ENCODE results near the gene TNIK. TPM values are rescaled to one million over a fixed set of nuclear protein-coding genes. Genes with fewer than 3 reads are reported as not detected.

Gene TNIK
- total and polyA plus RNA-seq, 2 experiments from 2014 or later: 7.4 to 13.8 TPM

DNA sequence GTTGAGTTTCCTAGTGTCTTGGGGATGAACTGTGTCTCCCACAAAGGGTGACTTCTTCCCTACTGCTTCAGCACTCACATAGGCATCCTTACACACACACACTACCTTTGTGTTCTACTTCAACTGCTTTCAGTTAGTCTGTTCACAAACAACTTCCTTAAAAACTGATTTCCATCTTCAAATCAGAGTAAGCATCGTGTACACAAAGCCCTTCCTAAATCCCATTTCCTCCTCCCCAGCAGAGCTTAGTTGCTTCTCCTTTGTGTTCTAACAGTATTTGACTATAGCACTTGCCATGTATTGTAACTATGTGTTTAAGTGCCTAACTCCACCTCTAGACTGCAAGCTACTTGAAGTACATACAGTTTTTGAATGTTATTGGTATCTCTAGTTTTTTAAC, 71.7 kb downstream of the TNIK start:
- Histone ChIP-seq H3K9me3 (ENCODE audit: low read depth) (peaks cover 4% of the 10 kb centered on the region), H3K4me1 (ENCODE audit: insufficient read depth) (peaks cover 17% of the 10 kb centered on the region), H3K4me2 (no peak overlapping the region), H3K4me3 (no peak overlapping the region), H2AFZ (no peak overlapping the region), H3K27me3 (no peaks in the 10 kb centered on the region), H3K9me2 (replicated peaks; ENCODE audit: insufficient read depth) (no peaks in the 10 kb centered on the region), H3K36me3 (replicated peaks; ENCODE audit: insufficient read depth, low read depth) (no peaks in the 10 kb centered on the region), H4K20me1 (ENCODE audit: insufficient read depth, poor library complexity, severe bottlenecking) (no peaks in the 10 kb centered on the region), H3K27ac (no peak overlapping the region), H3K79me2 (peaks cover 57% of the 10 kb centered on the region)
- 63% methylated on average over 1 of the region's 1 CpG for WGBS (ENCODE audit: low lambda C conversion rate, missing lambda C conversion rate)
- TF ChIP-seq EZH2phosphoT487 (IDR thresholded peaks at IDR 0.05; ENCODE audit: low read depth, severe bottlenecking, unreplicated experiment): no peak
- TF ChIP-seq, protein P1, sequence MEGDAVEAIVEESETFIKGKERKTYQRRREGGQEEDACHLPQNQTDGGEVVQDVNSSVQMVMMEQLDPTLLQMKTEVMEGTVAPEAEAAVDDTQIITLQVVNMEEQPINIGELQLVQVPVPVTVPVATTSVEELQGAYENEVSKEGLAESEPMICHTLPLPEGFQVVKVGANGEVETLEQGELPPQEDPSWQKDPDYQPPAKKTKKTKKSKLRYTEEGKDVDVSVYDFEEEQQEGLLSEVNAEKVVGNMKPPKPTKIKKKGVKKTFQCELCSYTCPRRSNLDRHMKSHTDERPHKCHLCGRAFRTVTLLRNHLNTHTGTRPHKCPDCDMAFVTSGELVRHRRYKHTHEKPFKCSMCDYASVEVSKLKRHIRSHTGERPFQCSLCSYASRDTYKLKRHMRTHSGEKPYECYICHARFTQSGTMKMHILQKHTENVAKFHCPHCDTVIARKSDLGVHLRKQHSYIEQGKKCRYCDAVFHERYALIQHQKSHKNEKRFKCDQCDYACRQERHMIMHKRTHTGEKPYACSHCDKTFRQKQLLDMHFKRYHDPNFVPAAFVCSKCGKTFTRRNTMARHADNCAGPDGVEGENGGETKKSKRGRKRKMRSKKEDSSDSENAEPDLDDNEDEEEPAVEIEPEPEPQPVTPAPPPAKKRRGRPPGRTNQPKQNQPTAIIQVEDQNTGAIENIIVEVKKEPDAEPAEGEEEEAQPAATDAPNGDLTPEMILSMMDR (IDR thresholded peaks at IDR 0.05; ENCODE audit: poor library complexity): no peak
- TF ChIP-seq EZH2 (IDR thresholded peaks at IDR 0.05; ENCODE audit: borderline replicate concordance): no peak
- DNase-seq (ENCODE audit: low spot score): no peak

DNA sequence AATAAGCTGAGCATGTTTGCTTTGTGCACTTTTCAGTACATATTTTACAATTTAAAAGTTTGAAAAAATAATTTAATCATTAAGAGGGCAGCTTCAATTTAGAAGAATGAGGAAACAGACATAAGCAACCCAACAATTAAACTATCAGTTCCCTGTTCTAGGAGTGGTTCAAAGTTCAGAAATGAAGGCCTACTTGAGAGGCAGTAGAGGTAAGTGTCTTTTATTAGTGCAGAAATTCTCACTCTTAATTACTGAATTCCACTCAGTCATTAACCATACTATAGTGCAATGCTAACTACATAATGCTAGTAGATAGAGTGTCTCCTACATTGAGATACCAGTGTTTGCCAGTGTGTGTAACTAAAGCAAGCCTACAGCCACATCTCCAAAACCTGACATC, 73.1 kb downstream of the TNIK start:
- peaks cover 64% of the 10 kb centered on the region for H3K79me2 ChIP-seq
- no peaks in the 10 kb centered on the region for H3K27me3 ChIP-seq
- H2AFZ ChIP-seq: no peak overlapping the region
- TF ChIP-seq EZH2phosphoT487 (IDR thresholded peaks at IDR 0.05; ENCODE audit: low read depth, severe bottlenecking, unreplicated experiment): no peak
- TF ChIP-seq EZH2 (IDR thresholded peaks at IDR 0.05; ENCODE audit: borderline replicate concordance): no peak
- TF ChIP-seq, protein P1 (IDR thresholded peaks at IDR 0.05; ENCODE audit: poor library complexity): no peak
- no peak overlapping the region for H3K4me3 ChIP-seq
- H3K9me2 ChIP-seq (replicated peaks; ENCODE audit: insufficient read depth): no peaks in the 10 kb centered on the region
- H3K4me1 ChIP-seq (ENCODE audit: insufficient read depth): peaks cover 12% of the 10 kb centered on the region
- no peak overlapping the region for H3K4me2 ChIP-seq
- no peak overlapping the region for H3K27ac ChIP-seq
- H3K9me3 ChIP-seq (ENCODE audit: low read depth): peaks cover 4% of the 10 kb centered on the region
- no peak for DNase-seq (ENCODE audit: low spot score)
- no peaks in the 10 kb centered on the region for H4K20me1 ChIP-seq (ENCODE audit: insufficient read depth, poor library complexity, severe bottlenecking)
- no peaks in the 10 kb centered on the region for H3K36me3 ChIP-seq (replicated peaks; ENCODE audit: insufficient read depth, low read depth)

DNA sequence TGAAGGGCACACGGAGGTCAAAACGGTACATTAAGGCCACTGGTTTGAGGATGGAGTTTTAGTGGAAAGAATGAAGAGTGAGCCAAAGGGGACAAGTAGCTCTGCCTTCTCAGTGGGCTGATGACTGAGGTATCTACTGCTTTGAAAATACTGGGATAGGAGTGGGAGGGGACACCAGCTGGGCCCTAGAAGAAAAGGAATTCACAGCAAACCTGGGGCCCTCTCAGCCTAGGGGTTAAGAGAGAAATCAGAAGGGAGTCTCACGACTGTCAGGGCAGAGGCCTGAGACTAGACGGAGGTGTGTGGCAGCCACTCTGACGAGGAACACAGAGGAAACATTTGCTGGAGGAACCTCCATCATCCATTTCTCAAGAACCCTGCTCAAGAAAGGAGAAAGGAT, 75.1 kb downstream of the TNIK start:
- H2AFZ ChIP-seq: no peak overlapping the region
- DNase-seq (ENCODE audit: low spot score): no peak
- H3K4me3 ChIP-seq: no peak overlapping the region
- H3K9me2 ChIP-seq (replicated peaks; ENCODE audit: insufficient read depth): no peaks in the 10 kb centered on the region
- no peaks in the 10 kb centered on the region for H3K9me3 ChIP-seq (ENCODE audit: low read depth)
- TF ChIP-seq EZH2phosphoT487 (IDR thresholded peaks at IDR 0.05; ENCODE audit: low read depth, severe bottlenecking, unreplicated experiment) (no peak), EZH2 (IDR thresholded peaks at IDR 0.05; ENCODE audit: borderline replicate concordance) (no peak)
- TF ChIP-seq, protein P1 (IDR thresholded peaks at IDR 0.05; ENCODE audit: poor library complexity): no peak
- no peak overlapping the region for H3K4me2 ChIP-seq
- H3K4me1 ChIP-seq (ENCODE audit: insufficient read depth): peaks cover 12% of the 10 kb centered on the region
- WGBS (ENCODE audit: low lambda C conversion rate, missing lambda C conversion rate): 87% methylated on average over 5 of the region's 5 CpGs
- no peaks in the 10 kb centered on the region for H3K27me3 ChIP-seq
- H4K20me1 ChIP-seq (ENCODE audit: insufficient read depth, poor library complexity, severe bottlenecking): no peaks in the 10 kb centered on the region
- H3K27ac ChIP-seq: no peak overlapping the region
- no peaks in the 10 kb centered on the region for H3K36me3 ChIP-seq (replicated peaks; ENCODE audit: insufficient read depth, low read depth)
- H3K79me2 ChIP-seq: peaks cover 47% of the 10 kb centered on the region

Measured in hepatocyte (in vitro differentiated cells).